Astrocyte of the cerebellum (primary cell): ENCODE results near the gene ALOXE3.

ENCODE experiments used
- DNase-seq: peaks from one replicate; pipeline ENCODE4 v3.0.0-alpha.2; 2011; ENCODE audit warnings: low read depth
- H3K4me3 ChIP-seq: 2 replicates; pipeline ENCODE4 v1.5.1; 2011; ENCODE audit warnings: mild to moderate bottlenecking, low read depth, low read length, moderate library complexity
- in situ Hi-C: cut with HindIII; loops from 2 replicates; pipeline ENCODE4 v1.10.0; 2017; ENCODE audit warnings: low sequenced_read_pairs
- TF ChIP-seq, protein P1 (sequence below): IDR thresholded peaks from 2 replicates; pipeline ENCODE4 v1.5.1; 2012; ENCODE audit warnings: low read length, low read depth, moderate library complexity, mild to moderate bottlenecking; ENCODE audit errors: missing control alignments

The ALOXE3 gene

DNA sequence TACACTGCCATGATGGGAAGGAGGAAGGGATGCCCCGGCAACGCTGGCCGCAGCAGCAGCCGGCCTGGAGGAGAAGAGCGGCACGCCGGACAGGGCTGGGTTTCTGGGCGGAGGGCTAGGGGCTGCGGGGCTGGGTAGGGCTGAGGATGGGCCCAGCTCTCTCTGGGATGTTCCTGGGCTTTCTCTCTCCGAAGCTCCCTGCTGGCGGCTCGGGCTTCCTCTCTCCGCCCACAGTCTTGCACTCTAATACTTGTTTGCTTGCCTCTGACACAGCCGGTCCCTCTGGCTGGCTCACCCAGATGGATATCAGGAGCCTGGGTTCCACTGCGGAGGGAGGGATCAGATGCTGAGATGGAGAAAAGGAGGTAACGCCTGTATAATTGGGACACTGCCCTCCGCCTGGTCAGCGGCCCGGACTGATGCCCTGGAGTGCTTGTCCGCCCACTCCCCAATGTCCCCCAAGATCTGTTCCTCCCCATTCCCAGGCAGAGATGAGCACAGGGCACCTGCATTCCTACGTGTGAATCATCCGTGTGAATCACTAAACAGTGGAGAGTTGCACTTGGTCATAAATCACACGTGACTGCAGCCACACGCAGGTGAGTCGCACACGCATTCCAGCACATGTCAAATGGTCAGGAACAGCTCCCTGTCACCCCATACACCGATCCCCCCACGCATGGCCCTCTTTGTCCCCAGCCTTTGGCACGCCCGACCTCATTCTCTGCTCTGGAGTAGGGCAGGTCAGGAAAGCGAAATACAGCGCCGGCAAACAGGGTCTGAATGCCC lies at the start of gene ALOXE3:
Gene ALOXE3, minus strand, starts transcription at position 535 of the 789 bp plus-strand sequence. Its CDS starts 524 bp downstream, at position 11.
- peak within 1 kb of the TSS; percentile 58 for H3K4me3 ChIP-seq
- no peak for DNase-seq
- TF ChIP-seq, protein P1, sequence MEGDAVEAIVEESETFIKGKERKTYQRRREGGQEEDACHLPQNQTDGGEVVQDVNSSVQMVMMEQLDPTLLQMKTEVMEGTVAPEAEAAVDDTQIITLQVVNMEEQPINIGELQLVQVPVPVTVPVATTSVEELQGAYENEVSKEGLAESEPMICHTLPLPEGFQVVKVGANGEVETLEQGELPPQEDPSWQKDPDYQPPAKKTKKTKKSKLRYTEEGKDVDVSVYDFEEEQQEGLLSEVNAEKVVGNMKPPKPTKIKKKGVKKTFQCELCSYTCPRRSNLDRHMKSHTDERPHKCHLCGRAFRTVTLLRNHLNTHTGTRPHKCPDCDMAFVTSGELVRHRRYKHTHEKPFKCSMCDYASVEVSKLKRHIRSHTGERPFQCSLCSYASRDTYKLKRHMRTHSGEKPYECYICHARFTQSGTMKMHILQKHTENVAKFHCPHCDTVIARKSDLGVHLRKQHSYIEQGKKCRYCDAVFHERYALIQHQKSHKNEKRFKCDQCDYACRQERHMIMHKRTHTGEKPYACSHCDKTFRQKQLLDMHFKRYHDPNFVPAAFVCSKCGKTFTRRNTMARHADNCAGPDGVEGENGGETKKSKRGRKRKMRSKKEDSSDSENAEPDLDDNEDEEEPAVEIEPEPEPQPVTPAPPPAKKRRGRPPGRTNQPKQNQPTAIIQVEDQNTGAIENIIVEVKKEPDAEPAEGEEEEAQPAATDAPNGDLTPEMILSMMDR = no peak
- in situ Hi-C loops = loop anchor here (10.0 to 25.0 kb wide), 2 partner anchors 63 to 194 kb away; partner anchors contain the start of gene ARHGEF15

DNA sequence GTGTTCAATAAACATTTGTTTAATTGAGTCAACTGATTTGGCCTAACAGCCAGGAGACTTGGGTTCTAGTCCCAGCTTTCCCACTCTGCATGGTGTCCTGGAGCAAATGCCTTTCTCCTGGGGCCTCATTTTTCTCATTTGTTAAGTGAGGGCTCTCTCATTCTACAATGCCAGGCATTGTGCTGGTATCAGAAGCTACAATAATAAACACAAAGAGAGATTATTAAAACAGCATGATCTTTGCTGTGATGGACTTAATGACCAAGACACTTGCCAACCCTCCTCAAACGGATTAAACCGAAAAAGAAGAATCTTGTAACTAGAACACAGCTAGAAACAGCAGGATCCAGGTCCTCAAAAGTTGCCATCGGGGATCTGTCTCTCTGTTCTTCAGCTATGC lies 49.2 kb upstream of the ALOXE3 start:
- DNase-seq = no peak
- TF ChIP-seq, protein P1 = no peak
- in situ Hi-C loops = no loop called here
- H3K4me3 ChIP-seq = no peak overlapping the region

DNA sequence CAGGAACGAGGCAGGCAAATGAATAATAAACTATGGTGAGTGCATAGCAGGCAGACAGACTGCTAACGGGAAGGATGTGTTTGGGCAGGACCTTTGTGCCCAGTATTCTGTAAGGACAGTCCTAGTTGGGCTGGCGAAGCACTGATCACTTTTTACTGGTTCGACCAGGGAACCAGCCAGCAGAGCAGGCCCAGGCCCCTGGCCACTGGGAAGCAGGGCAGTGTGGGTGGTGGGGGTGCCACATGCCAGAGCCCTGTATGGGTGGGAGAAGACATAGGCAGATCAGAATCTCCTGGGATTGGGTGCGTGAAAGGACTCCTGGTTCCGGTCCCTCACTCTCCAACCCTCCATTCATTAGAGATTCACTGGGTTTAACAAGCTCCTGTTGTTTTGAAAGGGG lies 48.4 kb upstream of the ALOXE3 start:
- in situ Hi-C loops = no loop called here
- TF ChIP-seq, protein P1 = no peak
- DNase-seq = no peak

DNA sequence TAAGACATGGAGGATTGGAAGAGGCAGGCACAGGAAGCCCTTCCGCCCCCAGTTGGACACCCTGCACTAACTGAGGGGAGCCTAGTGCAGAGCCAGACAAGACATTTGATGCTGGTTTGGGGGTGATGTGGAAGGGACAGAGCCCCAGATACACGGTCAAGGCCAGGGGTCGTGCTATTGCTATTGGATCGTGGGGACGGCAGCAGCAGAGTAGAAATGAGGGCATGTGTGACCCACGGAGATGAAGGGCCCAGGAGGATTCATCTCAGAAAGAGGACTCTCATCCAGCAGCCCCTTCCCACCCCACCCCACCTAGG lies 46.5 kb upstream of the ALOXE3 start:
- no peak for DNase-seq
- TF ChIP-seq, protein P1 = no peak
- in situ Hi-C loops = no loop called here
- H3K4me3 ChIP-seq = no peak overlapping the region

More for the DNA sequence above, 48.4 kb upstream of the ALOXE3 start:
- H3K4me3 ChIP-seq = no peak overlapping the region

DNA sequence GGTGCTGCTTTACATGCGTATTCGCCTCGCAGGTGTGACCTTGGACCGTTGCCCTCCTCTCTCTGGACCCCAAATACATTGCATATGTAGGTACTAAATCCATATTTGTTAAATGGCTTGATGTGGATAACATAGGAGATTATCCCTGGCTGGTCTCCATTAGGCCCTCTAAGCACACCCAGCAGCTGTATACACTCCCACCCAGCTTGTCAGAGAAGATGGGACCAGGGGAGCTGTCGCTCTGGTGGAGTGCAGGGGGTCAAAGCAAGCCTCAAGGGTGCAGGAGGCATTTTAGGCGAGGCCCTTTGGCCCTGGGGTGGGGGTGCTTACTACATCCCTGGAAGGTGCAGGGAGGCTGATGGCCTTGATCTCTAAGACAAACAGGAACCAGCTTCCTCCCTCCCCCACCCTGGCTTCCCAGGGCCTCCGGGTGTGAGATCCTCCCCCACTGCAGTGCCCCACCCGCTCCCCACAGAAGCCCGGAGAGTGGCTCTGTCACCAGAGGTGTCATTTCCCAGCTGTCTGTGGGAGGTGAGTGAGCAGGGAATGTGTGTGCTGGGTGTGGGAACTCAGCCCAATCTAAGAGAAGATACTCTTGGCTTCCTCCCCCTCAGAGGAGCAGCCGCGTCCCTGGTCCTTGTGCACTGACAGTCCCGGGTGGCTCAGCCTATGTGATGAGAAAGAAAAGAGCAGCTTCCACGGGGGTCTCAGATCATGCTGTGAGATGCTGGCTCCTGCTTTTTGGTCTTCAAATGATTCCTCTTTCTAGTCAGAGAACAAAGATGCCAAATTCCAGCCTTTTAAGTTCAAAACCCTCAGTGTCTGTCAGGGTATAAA lies 45.9 kb upstream of the ALOXE3 start:
- H3K4me3 ChIP-seq = no peak overlapping the region
- DNase-seq = no peak
- in situ Hi-C loops = no loop called here
- TF ChIP-seq, protein P1 = no peak

DNA sequence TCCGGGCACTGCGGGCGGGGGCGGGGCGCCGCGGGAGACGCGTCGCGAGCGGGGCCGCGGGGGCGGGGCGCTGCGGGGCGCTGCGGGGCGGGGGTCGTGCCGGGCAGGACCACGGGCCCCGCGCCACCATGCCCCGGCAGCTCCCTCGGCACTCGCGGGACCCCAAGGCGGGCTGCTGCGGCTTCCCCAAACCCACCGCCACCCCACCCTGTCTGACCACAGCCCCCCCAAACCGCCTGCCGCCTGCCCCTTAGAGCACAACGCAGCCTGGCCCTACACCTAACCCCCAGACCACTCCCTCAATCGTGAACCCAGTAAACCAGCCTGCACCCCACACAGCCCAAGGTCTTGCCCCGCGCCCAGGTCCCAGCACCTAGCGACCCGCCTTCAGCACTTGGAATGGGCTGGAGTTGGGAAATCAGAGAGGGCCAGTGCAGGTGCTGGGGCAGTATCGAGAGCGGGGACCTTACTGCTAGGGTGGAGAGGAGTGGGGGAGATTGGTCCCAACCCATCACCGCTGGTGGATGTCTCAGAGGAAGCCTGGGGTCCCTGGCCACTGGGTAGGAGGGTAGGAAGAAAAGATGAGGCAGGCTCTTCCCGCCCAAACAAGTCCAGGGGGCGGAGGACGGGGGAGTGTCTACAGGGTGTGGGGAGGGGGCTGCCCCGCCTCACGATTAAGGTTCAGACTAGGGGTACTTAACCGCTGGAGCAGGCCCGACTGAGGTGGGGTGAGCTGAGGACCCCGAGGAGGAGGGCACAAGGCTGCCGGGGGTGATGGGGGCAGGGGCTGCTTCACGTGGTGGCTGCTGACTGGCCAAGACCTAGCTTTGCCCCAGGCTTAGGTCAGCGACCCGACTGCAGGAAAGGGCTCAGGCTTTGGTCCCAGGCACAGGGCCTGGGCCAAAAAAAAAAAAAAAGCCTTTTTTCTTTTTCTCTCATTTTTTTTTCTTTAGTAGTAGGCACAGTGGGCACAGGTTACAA lies 45.0 kb upstream of the ALOXE3 start:
- in situ Hi-C loops = no loop called here
- H3K4me3 ChIP-seq = peak overlapping the region; percentile 92
- TF ChIP-seq, protein P1 = no peak
- DNase-seq = no peak
